GM12872 (cell line): ENCODE data around the gene DLGAP4.

Experiments used
- CTCF ChIP-seq: IDR thresholded peaks from 3 replicates; pipeline ENCODE4 v1.5.1; 2011; ENCODE audit warnings: low read depth, mild to moderate bottlenecking, low read length, moderate library complexity; ENCODE audit not compliant: insufficient read depth

DLGAP4 gene

GRCh38 chr20:36407199-36407733 lies 101.1 kb downstream of the DLGAP4 start:
- TF ChIP-seq CTCF: no peak

- no peak for TF ChIP-seq CTCF
These were observed 102.1 kb downstream of the DLGAP4 start for GRCh38 chr20:36408219-36408618.

GRCh38 chr20:36411861-36412454 lies 105.8 kb downstream of the DLGAP4 start:
- TF ChIP-seq CTCF: no peak

GRCh38 chr20:36415475-36416002 lies 109.4 kb downstream of the DLGAP4 start:
- TF ChIP-seq CTCF: no peak

GRCh38 chr20:36418711-36419110 lies 112.6 kb downstream of the DLGAP4 start:
- no peak for TF ChIP-seq CTCF

- no peak for TF ChIP-seq CTCF
These were observed 115.5 kb downstream of the DLGAP4 start for GRCh38 chr20:36421641-36422040.

GRCh38 chr20:36424314-36424713 lies 118.2 kb downstream of the DLGAP4 start:
- TF ChIP-seq CTCF: no peak
